Activated naive CD4-positive, alpha-beta T cell treated with anti-CD3 and anti-CD28 coated beads, Interleukin-2, amount 50 U/mL, for 72 hours (primary cell): ENCODE results near the gene EDC4. TPM values are rescaled to one million over a fixed set of nuclear protein-coding genes. Genes with fewer than 3 reads are reported as not detected.

Source experiments
- total RNA-seq, 2 donors: library from RNA; stranded (reverse); gene quantifications; one replicate each; pipeline ENCODE4 v1.2.3, GENCODE V29; 2022

The EDC4 gene
- total RNA-seq, 2 donors from 2014 or later: 108 to 117 TPM

Other genes with a start within 250 kb of the EDC4 start
- gene CARMIL2, start 227.9 kb upstream of the EDC4 start, total RNA-seq: 100 to 1,000 TPM; 133 to 180 TPM
- gene ACD, start 212.8 kb upstream of the EDC4 start, total RNA-seq: 10 to 100 TPM; 54.0 to 58.0 TPM
- gene PARD6A, start 212.1 kb upstream of the EDC4 start, total RNA-seq: 10 to 100 TPM; 10.8 to 17.6 TPM
- gene ENKD1, start 206.3 kb upstream of the EDC4 start, total RNA-seq: 10 to 100 TPM in 1 of 2 donors, 1 to 10 TPM in 1; 2.4 to 11.0 TPM
- gene C16orf86, start 206.2 kb upstream of the EDC4 start, total RNA-seq: 1 to 10 TPM; 2.0 to 2.1 TPM
- 10 to 100 TPM; 10.9 to 12.9 TPM for gene GFOD2, start 153.7 kb upstream of the EDC4 start, total RNA-seq
- 10 to 100 TPM; 18.3 to 21.2 TPM for gene RANBP10, start 66.5 kb upstream of the EDC4 start, total RNA-seq
- under 1 TPM in 1 of 2 donors, not detected in 1; 0.35 TPM for gene TSNAXIP1, start 66.2 kb upstream of the EDC4 start, total RNA-seq
- 10 to 100 TPM; 26.9 to 43.2 TPM for gene THAP11, start 30.7 kb upstream of the EDC4 start, total RNA-seq
- 100 to 1,000 TPM; 111 to 160 TPM for gene NUTF2, start 26.1 kb upstream of the EDC4 start, total RNA-seq
- 10 to 100 TPM; 49.5 to 86.4 TPM for gene CENPT, start 25.4 kb upstream of the EDC4 start, total RNA-seq
- under 1 TPM in 1 of 2 donors, not detected in 1; 0.78 TPM for gene NRN1L, start 11.8 kb downstream of the EDC4 start, total RNA-seq
- 10 to 100 TPM in 1 of 2 donors, 1 to 10 TPM in 1; 3.5 to 11.6 TPM for gene PSKH1, start 20.2 kb downstream of the EDC4 start, total RNA-seq
- 1 to 10 TPM; 1.8 to 3.8 TPM for gene CTRL, start 58.8 kb downstream of the EDC4 start, total RNA-seq
- gene PSMB10, start 63.8 kb downstream of the EDC4 start, total RNA-seq: 100 to 1,000 TPM; 156 to 215 TPM
- gene LCAT, start 71.1 kb downstream of the EDC4 start, total RNA-seq: 10 to 100 TPM; 15.7 to 32.5 TPM
- gene SLC12A4, start 95.6 kb downstream of the EDC4 start, total RNA-seq: 10 to 100 TPM; 37.2 to 64.0 TPM
- under 1 TPM; 0.19 to 0.23 TPM for gene DPEP3, start 107.4 kb downstream of the EDC4 start, total RNA-seq
- 1 to 10 TPM; 2.5 to 6.3 TPM for gene DPEP2, start 126.4 kb downstream of the EDC4 start, total RNA-seq
- not detected for gene DPEP2NB, start 142.9 kb downstream of the EDC4 start, total RNA-seq
- gene DDX28, start 150.2 kb downstream of the EDC4 start, total RNA-seq: 10 to 100 TPM in 1 of 2 donors, 1 to 10 TPM in 1; 7.7 to 15.6 TPM
- 10 to 100 TPM; 21.2 to 35.5 TPM for gene DUS2, start 150.2 kb downstream of the EDC4 start, total RNA-seq
- 10 to 100 TPM; 64.2 to 90.1 TPM for gene NFATC3, start 212.3 kb downstream of the EDC4 start, total RNA-seq